K562 (cell line): ENCODE measurements around the gene SPATA2L. TPM values are rescaled to one million over a fixed set of nuclear protein-coding genes. Genes with fewer than 3 reads are reported as not detected.

ENCODE experiments used
- BDP1 ChIP-seq: IDR thresholded peaks from 3 replicates; pipeline ENCODE4 v1.6.1; 2011; ENCODE audit not compliant: insufficient read length, insufficient read depth
- CTCFL ChIP-seq: IDR thresholded peaks from 2 replicates; pipeline ENCODE4 v1.6.1; 2011; ENCODE audit warnings: borderline replicate concordance, low read depth, mild to moderate bottlenecking, moderate library complexity, low read length; ENCODE audit not compliant: insufficient read depth, poor library complexity, severe bottlenecking
- DEAF1 ChIP-seq: fragments of 450-650 bp; formaldehyde crosslinking; IDR thresholded peaks from 2 replicates; pipeline ENCODE4 v1.4.0; 2020; ENCODE audit warnings: mild to moderate bottlenecking, moderate library complexity
- DMBX1 ChIP-seq: fragments of 250-450 bp; sonication (Bioruptor Pico); IDR thresholded peaks from 2 replicates; pipeline ENCODE4 v1.8.0; 2022; ENCODE audit warnings: inconsistent platforms, mild to moderate bottlenecking, moderate library complexity, borderline replicate concordance
- FOXM1 ChIP-seq, 2 experiments: fragments of 450-650 bp in 1 of 2; sonication (generic) in 1 of 2; formaldehyde crosslinking in 1 of 2; IDR thresholded peaks; 2 replicates each; pipeline versions ENCODE4 v1.6.1 to v1.9.0; 2017 to 2022; ENCODE audit warnings: low read depth in 2 of 2, mild to moderate bottlenecking in 2 of 2, missing genetic modification reagents in 1 of 2, moderate library complexity in 1 of 2
- KLF10 ChIP-seq: fragments of 250-450 bp; sonication (Bioruptor Pico); IDR thresholded peaks from 2 replicates; pipeline ENCODE4 v1.6.1; 2021; ENCODE audit warnings: matching md5 sums
- MAX ChIP-seq: sonication (generic); formaldehyde crosslinking; IDR thresholded peaks from 2 replicates; pipeline ENCODE4 v1.9.0; 2022; ENCODE audit warnings: mild to moderate bottlenecking, missing genetic modification reagents
- NR2C1 ChIP-seq, 2 experiments: fragments of 450-650 bp; IDR thresholded peaks; 2 replicates each; pipeline ENCODE4 v1.6.1; 2017; ENCODE audit warnings: mild to moderate bottlenecking in 2 of 2, antibody characterized with exemption in 1 of 2, inconsistent platforms in 1 of 2, missing compliant biosample characterization in 1 of 2, missing genetic modification characterization in 1 of 2
- NR2F6 ChIP-seq: fragments of 450-650 bp; formaldehyde crosslinking; IDR thresholded peaks from 2 replicates; pipeline ENCODE4 v1.4.0; 2020; ENCODE audit warnings: mild to moderate bottlenecking
- ZBTB40 ChIP-seq, 2 experiments: fragments of 450-650 bp in 1 of 2; sonication (generic) in 1 of 2; formaldehyde crosslinking in 1 of 2; IDR thresholded peaks; 2 replicates each; pipeline versions ENCODE4 v1.7.1 to v1.9.0; 2016 to 2022; ENCODE audit warnings: inconsistent platforms in 1 of 2, mild to moderate bottlenecking in 1 of 2, missing genetic modification reagents in 1 of 2
- polyA plus RNA-seq, 8 experiments: library from polyadenylated mRNA; depleted of rRNA in 4 of 8; stranded (reverse) in 5 of 8; unstranded in 3 of 8; fragments of >200 nt; fragmentation: Nextera tagmentation in 2 of 8; fragmentation: Illumina TruSeq in 1 of 8; extraction: Ambion mirVana in 2 of 8; extraction: Trizol in 1 of 8; gene quantifications; 2 replicates each; pipeline versions ENCODE4 v1.2.1 to v1.2.3, GENCODE V29; 2011 to 2014; ENCODE audit warnings: inconsistent platforms in 1 of 8, missing spikeins in 1 of 8
- total RNA-seq, 7 experiments: library from RNA; depleted of rRNA in 6 of 7; stranded (reverse); fragments of >200 nt in 6 of 7; fragmentation: Illumina TruSeq in 2 of 7; extraction: Trizol in 2 of 7; gene quantifications; 2 replicates each; pipeline versions ENCODE4 v1.2.1 to v1.2.3, GENCODE V29; 2011 to 2021; ENCODE audit warnings: low replicate concordance in 1 of 7

SPATA2L gene
- total and polyA plus RNA-seq, 9 of the 15 experiments (the other 6 are each of a cell fraction or from before 2014, with no cell fraction given), result 0.13 to 19.2 (median 4.8) TPM; not detected in 1

GRCh38 chr16:89700649-89701424 is 668 bp downstream of the SPATA2L start (continued):
- TF ChIP-seq DEAF1 (CRISPR knock-in tag), result no peak
- TF ChIP-seq BDP1, result no peak
- peak; percentile 85 for TF ChIP-seq CTCFL
- TF ChIP-seq FOXM1 (IDR thresholded peaks at IDR 0.05; ENCODE audit: low read depth), result no peak
- TF ChIP-seq FOXM1 (CRISPR knock-in tag; IDR thresholded peaks at IDR 0.05; ENCODE audit: low read depth), result no peak; the same call in 1 of the 2 replicates
- no peak for TF ChIP-seq ZBTB40 (IDR thresholded peaks at IDR 0.05)
- 0 out of 2 replicates have a peak, but pooled peaks have one; percentile 5 for TF ChIP-seq ZBTB40 (CRISPR knock-in tag; IDR thresholded peaks at IDR 0.05)
- TF ChIP-seq DMBX1 (CRISPR knock-in tag), result no peak
- TF ChIP-seq KLF10, result no peak
- no peak for TF ChIP-seq NR2C1 (IDR thresholded peaks at IDR 0.05)
- no peak for TF ChIP-seq NR2C1 (tag; IDR thresholded peaks at IDR 0.05)
- peak; percentile 60 for TF ChIP-seq MAX (CRISPR knock-in tag)
- TF ChIP-seq NR2F6 (CRISPR knock-in tag), result no peak
